ENCODE results near the gene QSOX1.
"Not testable (repeated sequence)": the region's sequence is repeated elsewhere in the genome, so short reads cannot be mapped to it uniquely, and the experiment has no call there.

The QSOX1 gene

GRCh38 chr1:180192172-180192571 lies 37.5 kb downstream of the QSOX1 start:
- Histone ChIP-seq H3K4me1 (ENCODE audit: insufficient read depth, low read length) (no peaks in the 10 kb centered on the region), H3K9me3 (ENCODE audit: low read length) (no peaks in the 10 kb centered on the region), H3K4me3 (ENCODE audit: low read length) (no peak overlapping the region), H3K27me3 (ENCODE audit: insufficient read depth, low read length) (no peaks in the 10 kb centered on the region), H3K36me3 (ENCODE audit: insufficient read depth, low read length) (peaks cover 8% of the 10 kb centered on the region), H2AFZ (ENCODE audit: low read depth, low read length) (no peak overlapping the region)

- Histone ChIP-seq H3K4me3 (ENCODE audit: low read length) (no peak overlapping the region), H3K36me3 (ENCODE audit: insufficient read depth, low read length) (peaks cover 8% of the 10 kb centered on the region), H3K9me3 (ENCODE audit: low read length) (no peaks in the 10 kb centered on the region), H3K27me3 (ENCODE audit: insufficient read depth, low read length) (no peaks in the 10 kb centered on the region), H3K4me1 (ENCODE audit: insufficient read depth, low read length) (no peaks in the 10 kb centered on the region), H2AFZ (ENCODE audit: low read depth, low read length) (no peak overlapping the region)
These were observed 38.7 kb downstream of the QSOX1 start for GRCh38 chr1:180193141-180194047.

- no peaks in the 10 kb centered on the region for H3K9me3 ChIP-seq (ENCODE audit: low read length)
- H3K36me3 ChIP-seq (ENCODE audit: insufficient read depth, low read length) = peaks cover 8% of the 10 kb centered on the region
- no peaks in the 10 kb centered on the region for H3K27me3 ChIP-seq (ENCODE audit: insufficient read depth, low read length)
- no peak overlapping the region for H3K4me3 ChIP-seq (ENCODE audit: low read length)
- H3K4me1 ChIP-seq (ENCODE audit: insufficient read depth, low read length) = no peaks in the 10 kb centered on the region
- no peak overlapping the region for H2AFZ ChIP-seq (ENCODE audit: low read depth, low read length)
These were observed 39.4 kb downstream of the QSOX1 start for GRCh38 chr1:180194048-180194425.

GRCh38 chr1:180194546-180195207 lies 40.0 kb downstream of the QSOX1 start:
- Histone ChIP-seq H3K27me3 (ENCODE audit: insufficient read depth, low read length) (no peaks in the 10 kb centered on the region), H3K4me3 (ENCODE audit: low read length) (no peak overlapping the region), H3K36me3 (ENCODE audit: insufficient read depth, low read length) (peaks cover 8% of the 10 kb centered on the region), H2AFZ (ENCODE audit: low read depth, low read length) (no peak overlapping the region), H3K4me1 (ENCODE audit: insufficient read depth, low read length) (no peaks in the 10 kb centered on the region), H3K9me3 (ENCODE audit: low read length) (no peaks in the 10 kb centered on the region)

- Histone ChIP-seq H3K27me3 (ENCODE audit: insufficient read depth, low read length) (no peaks in the 10 kb centered on the region), H3K4me3 (ENCODE audit: low read length) (no peak overlapping the region), H3K36me3 (ENCODE audit: insufficient read depth, low read length) (peaks cover 8% of the 10 kb centered on the region)
These were observed 40.7 kb downstream of the QSOX1 start for GRCh38 chr1:180195401-180195800.

GRCh38 chr1:180195916-180196315 lies 41.2 kb downstream of the QSOX1 start:
- no peaks in the 10 kb centered on the region for H3K27me3 ChIP-seq (ENCODE audit: insufficient read depth, low read length)
- H3K4me1 ChIP-seq (ENCODE audit: insufficient read depth, low read length) = no peaks in the 10 kb centered on the region
- peaks cover 7% of the 10 kb centered on the region for H3K36me3 ChIP-seq (ENCODE audit: insufficient read depth, low read length)
- H3K9me3 ChIP-seq (ENCODE audit: low read length) = no peaks in the 10 kb centered on the region
- H2AFZ ChIP-seq (ENCODE audit: low read depth, low read length) = no peak overlapping the region
- no peak overlapping the region for H3K4me3 ChIP-seq (ENCODE audit: low read length)

More at GRCh38 chr1:180195401-180195800, 40.7 kb downstream of the QSOX1 start:
- Histone ChIP-seq H3K4me1 (ENCODE audit: insufficient read depth, low read length) (no peaks in the 10 kb centered on the region), H2AFZ (ENCODE audit: low read depth, low read length) (no peak overlapping the region), H3K9me3 (ENCODE audit: low read length) (no peaks in the 10 kb centered on the region)

GRCh38 chr1:180196436-180197003 lies 41.9 kb downstream of the QSOX1 start:
- no peaks in the 10 kb centered on the region for H3K27me3 ChIP-seq (ENCODE audit: insufficient read depth, low read length)
- peaks cover 5% of the 10 kb centered on the region for H3K36me3 ChIP-seq (ENCODE audit: insufficient read depth, low read length)
- no peaks in the 10 kb centered on the region for H3K9me3 ChIP-seq (ENCODE audit: low read length)
- H3K4me3 ChIP-seq (ENCODE audit: low read length) = no peak overlapping the region
- H3K4me1 ChIP-seq (ENCODE audit: insufficient read depth, low read length) = no peaks in the 10 kb centered on the region
- H2AFZ ChIP-seq (ENCODE audit: low read depth, low read length) = no peak overlapping the region

GRCh38 chr1:180197231-180197630 lies 42.6 kb downstream of the QSOX1 start:
- no peak overlapping the region for H3K4me3 ChIP-seq (ENCODE audit: low read length)
- H3K27me3 ChIP-seq (ENCODE audit: insufficient read depth, low read length) = no peaks in the 10 kb centered on the region
- H3K9me3 ChIP-seq (ENCODE audit: low read length) = no peaks in the 10 kb centered on the region
- no peaks in the 10 kb centered on the region for H3K4me1 ChIP-seq (ENCODE audit: insufficient read depth, low read length)
- no peak overlapping the region for H2AFZ ChIP-seq (ENCODE audit: low read depth, low read length)
- peaks cover 5% of the 10 kb centered on the region for H3K36me3 ChIP-seq (ENCODE audit: insufficient read depth, low read length)

GRCh38 chr1:180198196-180198595 lies 43.5 kb downstream of the QSOX1 start:
- H2AFZ ChIP-seq (ENCODE audit: low read depth, low read length) = no peak overlapping the region
- H3K9me3 ChIP-seq (ENCODE audit: low read length) = no peaks in the 10 kb centered on the region
- H3K4me1 ChIP-seq (ENCODE audit: insufficient read depth, low read length) = no peaks in the 10 kb centered on the region
- H3K4me3 ChIP-seq (ENCODE audit: low read length) = no peak overlapping the region
- no peaks in the 10 kb centered on the region for H3K27me3 ChIP-seq (ENCODE audit: insufficient read depth, low read length)
- H3K36me3 ChIP-seq (ENCODE audit: insufficient read depth, low read length) = peaks cover 5% of the 10 kb centered on the region

GRCh38 chr1:180198611-180199010 lies 43.9 kb downstream of the QSOX1 start:
- Histone ChIP-seq H3K4me1 (ENCODE audit: insufficient read depth, low read length) (no peaks in the 10 kb centered on the region), H2AFZ (ENCODE audit: low read depth, low read length) (no peak overlapping the region), H3K36me3 (ENCODE audit: insufficient read depth, low read length) (peaks cover 5% of the 10 kb centered on the region), H3K9me3 (ENCODE audit: low read length) (no peaks in the 10 kb centered on the region), H3K27me3 (ENCODE audit: insufficient read depth, low read length) (no peaks in the 10 kb centered on the region), H3K4me3 (ENCODE audit: low read length) (no peak overlapping the region)

GRCh38 chr1:180199018-180199417 lies 44.3 kb downstream of the QSOX1 start:
- Histone ChIP-seq H3K4me1 (ENCODE audit: insufficient read depth, low read length) (no peaks in the 10 kb centered on the region), H2AFZ (ENCODE audit: low read depth, low read length) (no peak overlapping the region), H3K4me3 (ENCODE audit: low read length) (no peak overlapping the region), H3K36me3 (ENCODE audit: insufficient read depth, low read length) (peaks cover 5% of the 10 kb centered on the region), H3K27me3 (ENCODE audit: insufficient read depth, low read length) (peaks cover 1% of the 10 kb centered on the region), H3K9me3 (ENCODE audit: low read length) (no peaks in the 10 kb centered on the region)

GRCh38 chr1:180201451-180202200 lies 47.0 kb downstream of the QSOX1 start:
- H3K4me3 ChIP-seq (ENCODE audit: low read length) = no peak overlapping the region
- H3K9me3 ChIP-seq (ENCODE audit: low read length) = no peaks in the 10 kb centered on the region
- H2AFZ ChIP-seq (ENCODE audit: low read depth, low read length) = no peak overlapping the region
- H3K36me3 ChIP-seq (ENCODE audit: insufficient read depth, low read length) = no peaks in the 10 kb centered on the region
- no peaks in the 10 kb centered on the region for H3K4me1 ChIP-seq (ENCODE audit: insufficient read depth, low read length)
- H3K27me3 ChIP-seq (ENCODE audit: insufficient read depth, low read length) = peaks cover 13% of the 10 kb centered on the region

GRCh38 chr1:180202588-180202987 lies 47.9 kb downstream of the QSOX1 start:
- not testable (repeated sequence) for H3K9me3 ChIP-seq (ENCODE audit: low read length); H3K36me3 ChIP-seq (ENCODE audit: insufficient read depth, low read length)

More at GRCh38 chr1:180202588-180202987, 47.9 kb downstream of the QSOX1 start:
- H3K4me3 ChIP-seq (ENCODE audit: low read length); H2AFZ ChIP-seq (ENCODE audit: low read depth, low read length); H3K4me1 ChIP-seq (ENCODE audit: insufficient read depth, low read length): not testable (repeated sequence)
- H3K27me3 ChIP-seq (ENCODE audit: insufficient read depth, low read length) = peaks cover 19% of the 10 kb centered on the region

Data from neuron (in vitro differentiated cells).